ENCODE results near the gene DDO. TPM values are rescaled to one million over a fixed set of nuclear protein-coding genes. Genes with fewer than 3 reads are reported as not detected.
"Not testable (repeated sequence)": the region's sequence is repeated elsewhere in the genome, so short reads cannot be mapped to it uniquely, and the experiment has no call there.

DDO gene
- total RNA-seq, 5 donors from 2014 or later (not counting 1 experiment from before 2014, with no cell fraction given): not detected

GRCh38 chr6:110351546-110351945 lies 63.8 kb downstream of the DDO start:
- peaks cover 15 to 20% of the 10 kb centered on the region in 2 donors for H3K27me3 Mint-ChIP-seq
- no peaks in the 10 kb centered on the region for H3K9me3 ChIP-seq
- no peak overlapping the region for H3K4me3 Mint-ChIP-seq
- WGBS (ENCODE audit: insufficient coverage): no CpG with 5 or more reads among the region's 3 CpGs
- H3K27me3 ChIP-seq (replicated peaks in 1 of 2; ENCODE audit: control insufficient read depth in 2 of 2, extremely low read depth in 1 of 2, insufficient read depth in 2 of 2, low read length in 1 of 2): peaks cover 0 to 7% of the 10 kb centered on the region in 2 experiments
- peaks cover 2 to 10% (median 2%) of the 10 kb centered on the region in 3 donors for H3K4me1 Mint-ChIP-seq
- no peaks in the 10 kb centered on the region for H3K36me3 Mint-ChIP-seq
- H3K4me3 ChIP-seq (ENCODE audit: control insufficient read depth in 1 of 2, extremely low read depth in 1 of 2, low read length in 1 of 2): no peak overlapping the region
- no peaks in the 10 kb centered on the region for H3K36me3 ChIP-seq (ENCODE audit: control insufficient read depth in 2 of 2, extremely low read depth in 1 of 2, insufficient read depth in 1 of 2, low read length in 1 of 2)
- H3K4me1 ChIP-seq (ENCODE audit: control insufficient read depth in 1 of 2, extremely low read depth in 1 of 2, insufficient read depth in 2 of 2, low read length in 2 of 2): no peaks in the 10 kb centered on the region
- H3K27ac ChIP-seq (ENCODE audit: low read length): no peak overlapping the region
- ATAC-seq (replicated peaks in 1 of 4): no peak
- no peaks in the 10 kb centered on the region for H3K9me3 Mint-ChIP-seq
- ChIA-PET CTCF (no interaction called here), POLR2A (no interaction called here)
- DNase-seq: no peak
- no peak overlapping the region for H3K27ac Mint-ChIP-seq

DNA sequence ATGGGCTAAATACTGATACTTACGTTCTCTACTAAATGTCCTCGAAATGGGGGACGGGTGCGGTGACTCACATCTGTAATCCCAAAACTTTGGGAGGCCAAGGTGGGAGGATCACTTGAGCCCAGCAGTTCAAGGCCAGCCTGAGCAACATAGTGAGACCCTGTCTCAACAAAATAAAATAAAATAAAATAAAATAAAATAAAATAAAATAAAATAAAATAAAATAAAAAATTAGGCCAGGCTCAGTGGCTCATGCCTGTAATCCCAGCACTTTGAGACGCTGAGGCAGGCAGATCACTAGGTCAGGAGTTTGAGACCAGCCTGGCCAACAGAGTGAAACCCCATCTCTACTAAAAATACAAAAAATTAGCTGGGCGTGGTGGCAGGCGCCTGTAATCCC lies 64.8 kb downstream of the DDO start:
- H3K27ac ChIP-seq (ENCODE audit: low read length); POLR2A ChIA-PET; H3K4me1 ChIP-seq (ENCODE audit: control insufficient read depth in 1 of 2, extremely low read depth in 1 of 2, insufficient read depth in 2 of 2, low read length in 2 of 2); H3K36me3 Mint-ChIP-seq; ATAC-seq (replicated peaks in 1 of 4); H3K9me3 ChIP-seq; H3K4me1 Mint-ChIP-seq; H3K27me3 ChIP-seq (replicated peaks in 1 of 2; ENCODE audit: control insufficient read depth in 2 of 2, extremely low read depth in 1 of 2, insufficient read depth in 2 of 2, low read length in 1 of 2); H3K9me3 Mint-ChIP-seq; CTCF ChIA-PET; H3K4me3 Mint-ChIP-seq; H3K27ac Mint-ChIP-seq; H3K4me3 ChIP-seq (ENCODE audit: control insufficient read depth in 1 of 2, extremely low read depth in 1 of 2, low read length in 1 of 2); H3K36me3 ChIP-seq (ENCODE audit: control insufficient read depth in 2 of 2, extremely low read depth in 1 of 2, insufficient read depth in 1 of 2, low read length in 1 of 2); DNase-seq: not testable (repeated sequence)
- peaks cover 5 to 12% of the 10 kb centered on the region in 2 donors for H3K27me3 Mint-ChIP-seq
- WGBS (ENCODE audit: insufficient coverage): 94% methylated on average over 3 of the region's 7 CpGs

DNA sequence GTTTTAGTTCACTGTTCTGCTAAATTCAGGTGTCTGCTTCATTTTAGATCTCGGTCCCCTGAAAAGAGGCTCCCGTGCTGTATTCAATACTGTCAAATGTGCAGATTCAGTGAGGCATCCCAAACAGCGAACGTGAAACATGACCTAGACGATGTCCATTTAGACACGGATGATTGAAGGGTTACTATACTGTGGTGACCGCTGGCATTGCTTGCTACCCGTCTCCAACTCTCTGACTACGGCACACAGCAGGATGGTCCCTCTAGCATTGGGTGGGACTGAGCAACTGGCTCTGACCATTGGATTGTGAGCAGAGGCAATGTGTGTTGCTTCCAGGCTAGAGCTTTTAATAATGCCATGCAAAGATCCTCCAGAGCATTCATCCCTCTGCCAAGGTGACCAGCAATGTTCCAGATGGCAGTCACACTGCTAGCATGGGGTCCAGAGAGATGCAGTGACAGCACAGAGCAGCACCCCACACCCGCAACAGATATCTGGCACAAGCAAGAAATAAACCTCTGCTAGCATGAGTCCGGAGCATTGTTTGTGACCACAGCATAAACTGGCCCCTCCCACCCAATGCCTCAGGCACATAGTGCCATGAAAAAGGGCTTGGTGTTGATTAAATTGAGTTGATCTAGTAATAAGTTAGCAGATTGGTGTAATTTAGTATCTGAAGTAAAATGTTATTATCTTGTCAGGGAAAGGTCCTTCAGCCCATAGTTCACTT lies 66.2 kb downstream of the DDO start:
- Histone ChIP-seq H3K27me3 (replicated peaks in 1 of 2; ENCODE audit: control insufficient read depth in 2 of 2, extremely low read depth in 1 of 2, insufficient read depth in 2 of 2, low read length in 1 of 2) (no peaks in the 10 kb centered on the region), H3K36me3 (ENCODE audit: control insufficient read depth in 2 of 2, extremely low read depth in 1 of 2, insufficient read depth in 1 of 2, low read length in 1 of 2) (no peaks in the 10 kb centered on the region), H3K9me3 (no peaks in the 10 kb centered on the region), H3K27ac (ENCODE audit: low read length) (no peak overlapping the region), H3K4me3 (ENCODE audit: control insufficient read depth in 1 of 2, extremely low read depth in 1 of 2, low read length in 1 of 2) (no peak overlapping the region), H3K4me1 (ENCODE audit: control insufficient read depth in 1 of 2, extremely low read depth in 1 of 2, insufficient read depth in 2 of 2, low read length in 2 of 2) (no peaks in the 10 kb centered on the region)
- POLR2A ChIA-PET: no interaction called here
- Mint-ChIP-seq H3K27ac (no peak overlapping the region), H3K9me3 (no peaks in the 10 kb centered on the region), H3K4me3 (no peak overlapping the region), H3K27me3 (peaks cover 0 to 9% of the 10 kb centered on the region in 2 donors), H3K4me1 (no peaks in the 10 kb centered on the region), H3K36me3 (no peaks in the 10 kb centered on the region)
- CTCF ChIA-PET: no interaction called here
- ATAC-seq (replicated peaks in 1 of 4): no peak
- 96% methylated on average over 9 of the region's 11 CpGs for WGBS (ENCODE audit: insufficient coverage)
- no peak for DNase-seq

DNA sequence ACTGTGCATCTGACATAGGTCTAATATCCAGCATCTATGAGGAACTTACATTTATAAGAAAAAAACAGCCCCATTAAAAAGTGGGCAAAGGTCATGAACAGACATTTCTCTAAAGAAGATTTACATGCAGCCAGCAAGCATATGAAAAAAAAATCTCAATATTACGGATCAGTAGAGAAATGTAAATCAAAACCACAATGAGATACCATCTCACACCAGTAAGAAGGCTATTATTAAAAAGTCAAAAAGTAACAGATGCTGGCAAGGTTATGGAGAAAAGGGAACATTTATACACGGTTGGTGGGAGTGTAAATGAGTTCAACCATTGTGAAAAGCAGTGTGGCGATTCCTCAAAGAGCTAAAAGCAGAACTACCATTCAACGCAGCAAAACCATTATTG lies 70.3 kb downstream of the DDO start:
- no peaks in the 10 kb centered on the region for H3K27me3 ChIP-seq (replicated peaks in 1 of 2; ENCODE audit: control insufficient read depth in 2 of 2, extremely low read depth in 1 of 2, insufficient read depth in 2 of 2, low read length in 1 of 2)
- Mint-ChIP-seq H3K4me1 (no peaks in the 10 kb centered on the region), H3K36me3 (no peaks in the 10 kb centered on the region), H3K27ac (no peak overlapping the region), H3K9me3 (no peaks in the 10 kb centered on the region), H3K27me3 (peaks cover 0 to 13% of the 10 kb centered on the region in 2 donors), H3K4me3 (no peak overlapping the region)
- H3K9me3 ChIP-seq: no peaks in the 10 kb centered on the region
- CTCF ChIA-PET: no interaction called here
- POLR2A ChIA-PET: no interaction called here
- H3K36me3 ChIP-seq (ENCODE audit: control insufficient read depth in 2 of 2, extremely low read depth in 1 of 2, insufficient read depth in 1 of 2, low read length in 1 of 2): no peaks in the 10 kb centered on the region
- H3K27ac ChIP-seq (ENCODE audit: low read length): no peak overlapping the region
- 100% methylated on average over 1 of the region's 4 CpGs for WGBS (ENCODE audit: insufficient coverage)
- H3K4me3 ChIP-seq (ENCODE audit: control insufficient read depth in 1 of 2, extremely low read depth in 1 of 2, low read length in 1 of 2): no peak overlapping the region
- DNase-seq (no peak), ATAC-seq (replicated peaks in 1 of 4) (no peak)
- H3K4me1 ChIP-seq (ENCODE audit: control insufficient read depth in 1 of 2, extremely low read depth in 1 of 2, insufficient read depth in 2 of 2, low read length in 2 of 2): no peaks in the 10 kb centered on the region

DNA sequence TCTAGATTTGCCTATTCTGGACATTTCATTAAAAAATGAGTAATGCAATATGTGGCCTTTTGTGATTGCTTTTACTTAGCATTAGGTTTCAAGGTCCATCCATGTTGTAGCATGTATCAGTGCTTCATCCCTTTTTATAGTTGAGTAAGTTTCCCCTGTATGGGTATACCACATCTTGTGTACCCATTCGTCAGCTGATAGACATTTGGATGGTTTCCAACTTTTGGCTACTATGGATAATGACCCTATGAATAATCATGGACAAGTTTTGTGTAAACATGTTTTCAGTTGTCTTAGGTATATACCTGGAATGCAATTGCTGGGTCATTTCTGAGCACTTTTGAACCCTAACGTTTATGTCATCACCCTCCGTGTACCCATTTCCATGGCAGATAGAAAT lies 72.6 kb downstream of the DDO start:
- H3K4me3 ChIP-seq (ENCODE audit: control insufficient read depth in 1 of 2, extremely low read depth in 1 of 2, low read length in 1 of 2): no peak overlapping the region
- Mint-ChIP-seq H3K27me3 (peaks cover 3 to 6% of the 10 kb centered on the region in 2 donors), H3K27ac (no peak overlapping the region), H3K9me3 (no peaks in the 10 kb centered on the region), H3K36me3 (no peaks in the 10 kb centered on the region), H3K4me3 (no peak overlapping the region), H3K4me1 (no peaks in the 10 kb centered on the region)
- ATAC-seq (replicated peaks in 1 of 4) (no peak), DNase-seq (no peak)
- POLR2A ChIA-PET: no interaction called here
- no peak overlapping the region for H3K27ac ChIP-seq (ENCODE audit: low read length)
- H3K36me3 ChIP-seq (ENCODE audit: control insufficient read depth in 2 of 2, extremely low read depth in 1 of 2, insufficient read depth in 1 of 2, low read length in 1 of 2): no peaks in the 10 kb centered on the region
- H3K27me3 ChIP-seq (replicated peaks in 1 of 2; ENCODE audit: control insufficient read depth in 2 of 2, extremely low read depth in 1 of 2, insufficient read depth in 2 of 2, low read length in 1 of 2): no peaks in the 10 kb centered on the region
- WGBS (ENCODE audit: insufficient coverage): 100% methylated on average over 1 of the region's 3 CpGs
- no peaks in the 10 kb centered on the region for H3K4me1 ChIP-seq (ENCODE audit: control insufficient read depth in 1 of 2, extremely low read depth in 1 of 2, insufficient read depth in 2 of 2, low read length in 2 of 2)
- CTCF ChIA-PET: no interaction called here
- no peaks in the 10 kb centered on the region for H3K9me3 ChIP-seq

Other genes with a start within 250 kb of the DDO start
- gene WASF1, start 235.9 kb downstream of the DDO start, total RNA-seq: 1 to 10 TPM in 3 of 5 donors, under 1 TPM in 2; 0.23 to 1.2 (median 1.0) TPM
- gene CDC40, start 235.1 kb downstream of the DDO start, total RNA-seq: 10 to 100 TPM; 27.7 to 33.3 (median 28.3) TPM
- gene METTL24, start 57.2 kb downstream of the DDO start, total RNA-seq: under 1 TPM in 3 of 5 donors, not detected in 2; 0.30 to 0.47 (median 0.33) TPM
- not detected for gene SLC22A16, start 61.0 kb upstream of the DDO start, total RNA-seq

Data from T-cell (primary cell).